Adrenal gland (tissue), 12 donors: Measurements from ENCODE around the gene ANKRD11. TPM values are rescaled to one million over a fixed set of nuclear protein-coding genes. Genes with fewer than 3 reads are reported as not detected.

Experiments
- DNase-seq, 7 donors: peaks; one replicate each; pipeline ENCODE4 v3.0.0-alpha.2; 2019 to 2020
- H3K27ac ChIP-seq, 5 donors: fragments of 200-600 bp; sonication (generic) in 4 of 5; 1 replicate in 3 of 5; 2 replicates in 2 of 5; pipeline versions ENCODE4 v1.5.1 to v1.8.0; 2016 to 2020; ENCODE audit warnings: mild to moderate bottlenecking in 1 of 5
- H3K27me3 ChIP-seq: fragments of 200-600 bp; 2 replicates; pipeline ENCODE4 v1.8.0; 2021
- H3K36me3 ChIP-seq, 2 donors: fragments of 200-600 bp; replicated peaks in 1 of 2; 1 replicate in 1 of 2; 2 replicates in 1 of 2; pipeline versions ENCODE4 v1.5.1 to v1.8.0; 2018 to 2022
- H3K4me1 ChIP-seq, 2 donors: fragments of 200-600 bp; replicated peaks in 1 of 2; 1 replicate in 1 of 2; 2 replicates in 1 of 2; pipeline versions ENCODE4 v1.5.1 to v1.8.0; 2018 to 2021
- H3K4me3 ChIP-seq, 4 donors: fragments of 200-600 bp; sonication (generic) in 3 of 4; one replicate each; pipeline ENCODE4 v1.5.1; 2016 to 2018
- H3K9me3 ChIP-seq, 3 donors: fragments of 200-600 bp; sonication (generic) in 1 of 3; replicated peaks in 1 of 3; 1 replicate in 2 of 3; 2 replicates in 1 of 3; pipeline versions ENCODE4 v1.5.1 to v1.8.0; 2016 to 2021
- CTCF ChIP-seq, 6 experiments: fragments of 450-650 bp in 4 of 6; fragments of 200-600 bp in 2 of 6; sonication (generic) in 1 of 6; IDR thresholded peaks; 1 replicate in 5 of 6; 2 replicates in 1 of 6; pipeline versions ENCODE4 v1.5.1 to v1.8.0; 2016 to 2021; ENCODE audit warnings: antibody characterized with exemption in 6 of 6, mild to moderate bottlenecking in 2 of 6, moderate library complexity in 1 of 6
- POLR2A ChIP-seq, 2 donors: fragments of 450-650 bp; IDR thresholded peaks; one replicate each; pipeline ENCODE4 v1.6.1; 2017; ENCODE audit warnings: antibody characterized with exemption in 2 of 2, mild to moderate bottlenecking in 2 of 2, moderate library complexity in 1 of 2
- WGBS, 4 donors: extraction: QIAGEN DNeasy Blood & Tissue Kit in 2 of 4; methylation state at CpG; one replicate each; pipeline versions ENCODE4 v1.1.5 to v1.1.7; 2013 to 2017; 5-methylcytosine and 5-hydroxymethylcytosine counted together
- intact Hi-C, 2 donors: fragments of 100-400 bp; cut with DNase I; formaldehyde crosslinking; loops; one replicate each; pipeline versions ENCODE4 v1.14.1 to v1.15.0; 2022 to 2023
- polyA plus RNA-seq, 3 donors: library from polyadenylated mRNA; stranded (reverse); fragments of 200-250 nt in 2 of 3; fragments of 350-450 nt in 1 of 3; fragmentation: Illumina TruSeq in 1 of 3; extraction: RNeasy Lipid Tissue Mini Kit (QIAGEN cat#74804) in 1 of 3; gene quantifications; one replicate each; pipeline ENCODE4 v1.2.3, GENCODE V29; 2013 to 2014
- total RNA-seq, 9 donors: library from RNA; depleted of rRNA in 4 of 9; stranded (reverse); fragments of >200 nt in 4 of 9; fragments of 120-200 nt in 1 of 9; fragmentation: NEBNext Ultra II Directional in 1 of 9; extraction: Animal tissue kit (Norgen Biotek cat#: 25700) in 1 of 9; gene quantifications; one replicate each; pipeline versions ENCODE4 v1.1.0 to v1.2.4, GENCODE V29; 2013 to 2023
- donor health status: healthy with polysubstance abuse.
- donor health status: Bipolar disorder and iron deficiency.
- donor health status: DM: yes; HTN: yes; CAD: no.
- donor health status: DM: no; HTN: no; CAD: no.
- donor health status: DM: no; HTN: no; CAD: no.
- donor health status: DM: yes; HTN: yes; CAD: no.

Gene ANKRD11
- total and polyA plus RNA-seq, 12 donors, result 29.7 to 127 (median 80.1) TPM

GRCh38 chr16:89481356-89481955 lies 8.9 kb downstream of the ANKRD11 start:
- intact Hi-C loops, result loop anchor here in 1 of 2 donors (10.0 kb wide), 1 partner anchor 77 kb away; no protein-coding TSS in a partner anchor
- no peak for DNase-seq
- TF ChIP-seq POLR2A (IDR thresholded peaks at IDR 0.05) (no peak), CTCF (IDR thresholded peaks at IDR 0.05) (no peak)
- Histone ChIP-seq H3K27ac (peak overlapping the region in 2 of 5 donors; percentile 28 to 35), H3K9me3 (no peaks in the 10 kb centered on the region), H3K4me1 (peaks cover 35 to 69% of the 10 kb centered on the region in 2 donors), H3K4me3 (no peak overlapping the region), H3K27me3 (no peaks in the 10 kb centered on the region), H3K36me3 (no peaks in the 10 kb centered on the region)
- WGBS, 4 donors, result 75 to 81% (median 77%) methylated on average over 13 of the region's 13 CpGs

GRCh38 chr16:89478576-89479221 lies 11.7 kb downstream of the ANKRD11 start:
- Histone ChIP-seq H3K4me3 (no peak overlapping the region), H3K4me1 (peaks cover 16 to 58% of the 10 kb centered on the region in 2 donors), H3K9me3 (no peaks in the 10 kb centered on the region), H3K27me3 (no peaks in the 10 kb centered on the region), H3K27ac (no peak overlapping the region), H3K36me3 (no peaks in the 10 kb centered on the region)
- no peak for DNase-seq
- TF ChIP-seq CTCF (IDR thresholded peaks at IDR 0.05), result no peak
- no peak for TF ChIP-seq POLR2A (IDR thresholded peaks at IDR 0.05)
- intact Hi-C loops, result no loop called here
- 84 to 92% (median 89%) methylated on average over 14 of the region's 14 CpGs for WGBS, 4 donors

- Histone ChIP-seq H3K9me3 (no peaks in the 10 kb centered on the region), H3K4me3 (no peak overlapping the region), H3K27me3 (no peaks in the 10 kb centered on the region), H3K36me3 (no peaks in the 10 kb centered on the region), H3K4me1 (peaks cover 11 to 58% of the 10 kb centered on the region in 2 donors), H3K27ac (no peak overlapping the region)
- no peak for TF ChIP-seq POLR2A (IDR thresholded peaks at IDR 0.05)
- TF ChIP-seq CTCF (IDR thresholded peaks at IDR 0.05), result no peak
- intact Hi-C loops, result no loop called here
- 71 to 81% (median 75%) methylated on average over 10 of the region's 10 CpGs for WGBS, 4 donors
- no peak for DNase-seq
Measured at GRCh38 chr16:89476811-89477261, 13.5 kb downstream of the ANKRD11 start.

- Histone ChIP-seq H3K27ac (no peak overlapping the region), H3K9me3 (no peaks in the 10 kb centered on the region), H3K4me3 (no peak overlapping the region), H3K4me1 (peaks cover 9 to 58% of the 10 kb centered on the region in 2 donors), H3K36me3 (no peaks in the 10 kb centered on the region), H3K27me3 (no peaks in the 10 kb centered on the region)
- DNase-seq, result no peak
- WGBS, 4 donors, result 79 to 92% (median 84%) methylated on average over 4 to 5 of the region's 5 CpGs
- intact Hi-C loops, result no loop called here
- TF ChIP-seq CTCF (IDR thresholded peaks at IDR 0.05) (no peak), POLR2A (IDR thresholded peaks at IDR 0.05) (no peak)
Measured at GRCh38 chr16:89476379-89476778, 14.0 kb downstream of the ANKRD11 start.
